HCT116 (cell line): ENCODE results near the gene ELOB. TPM values are rescaled to one million over a fixed set of nuclear protein-coding genes. Genes with fewer than 3 reads are reported as not detected.

Experiments used
- ATAC-seq: fragments of 200-7000 bp; cut with Tn5 transposase; 2 replicates; pipeline ENCODE4 v1.9.1; 2020; ENCODE audit warnings: mild to moderate bottlenecking, moderate library complexity
- BruUV-seq: library from RNA; stranded (reverse); fragments of 400-500 nt; replicated peaks from 2 replicates; lab custom pipeline; 2021; lab: Mats Ljungman, UMichigan
- CTCF ChIA-PET: fragments of 300-600 bp; sonication (Branson Sonifier 250); formaldehyde crosslinking; loops from one replicate; lab custom pipeline; 2021; ENCODE audit warnings: antibody characterized with exemption; lab: Charles Lee
- POLR2A ChIA-PET: fragments of 300-600, 350-600 bp; sonication (Branson Sonifier 250); formaldehyde crosslinking; loops from one replicate; lab custom pipeline; 2021; ENCODE audit warnings: antibody characterized with exemption; lab: Charles Lee
- RAD21 ChIA-PET, 2 experiments: fragments of 300-600 bp; sonication (Branson Sonifier 250); formaldehyde crosslinking; loops; one replicate each; lab custom pipeline; 2023; ENCODE audit warnings: low total read pairs in 2 of 2; ENCODE audit not compliant: uncharacterized antibody in 2 of 2, unreplicated experiment in 2 of 2, low non-redundant PET in 1 of 2; lab: Charles Lee
- DNase-seq: peaks from one replicate; pipeline ENCODE4 v3.0.0-alpha.2; 2010; ENCODE audit warnings: low read depth, low spot score
- H2AFZ ChIP-seq: fragments of 200-600 bp; shearing (Covaris generic), sonication (generic); 2 replicates; pipeline ENCODE4 v1.6.1; 2017; ENCODE audit warnings: low read depth, mixed run types, mixed read lengths, antibody characterized with exemption, low read length; ENCODE audit not compliant: poor library complexity, severe bottlenecking
- H3K27ac ChIP-seq: 2 replicates; pipeline ENCODE4 v1.5.1; 2012; ENCODE audit warnings: low read depth, low read length
- H3K27me3 ChIP-seq: fragments of 200-600 bp; sonication (generic); 2 replicates; pipeline ENCODE4 v1.6.1; 2016; ENCODE audit warnings: mixed run types, low read length, mixed read lengths; ENCODE audit not compliant: insufficient read depth
- H3K36me3 ChIP-seq, 2 experiments: fragments of 200-500 bp in 1 of 2; fragments of 200-600 bp in 1 of 2; sonication (Bioruptor generic) in 1 of 2; sonication (generic) in 1 of 2; 2 replicates each; pipeline versions ENCODE4 v1.5.1 to v1.6.1; 2014 to 2016; ENCODE audit warnings: low read length in 2 of 2, inconsistent platforms in 1 of 2, mixed read lengths in 1 of 2, mixed run types in 1 of 2; ENCODE audit not compliant: insufficient read depth in 2 of 2, control insufficient read depth in 1 of 2
- H3K4me1 ChIP-seq, 2 experiments: fragments of 200-600 bp in 1 of 2; sonication (generic) in 1 of 2; 2 replicates each; pipeline versions ENCODE4 v1.5.1 to v1.6.1; 2012 to 2017; ENCODE audit warnings: low read length in 2 of 2, inconsistent platforms in 1 of 2, mild to moderate bottlenecking in 1 of 2, mixed read lengths in 1 of 2, mixed run types in 1 of 2, moderate library complexity in 1 of 2; ENCODE audit not compliant: insufficient read depth in 2 of 2, control insufficient read depth in 1 of 2
- H3K4me2 ChIP-seq: fragments of 200-600 bp; sonication (generic); 2 replicates; pipeline ENCODE4 v1.6.1; 2017; ENCODE audit warnings: mixed run types, low read length, mixed read lengths
- H3K4me3 ChIP-seq, 2 experiments: fragments of 200-600 bp in 1 of 2; sonication (generic) in 1 of 2; replicated peaks in 1 of 2; 2 replicates each; pipeline ENCODE4 v1.5.1; 2011 to 2016; ENCODE audit warnings: low read length in 2 of 2, control low read depth in 1 of 2, low read depth in 1 of 2, mild to moderate bottlenecking in 1 of 2, mixed read lengths in 1 of 2, mixed run types in 1 of 2
- H3K79me2 ChIP-seq: fragments of 200-600 bp; sonication (generic); 2 replicates; pipeline ENCODE4 v1.6.1; 2017; ENCODE audit warnings: mild to moderate bottlenecking, mixed run types, low read length, moderate library complexity, mixed read lengths; ENCODE audit not compliant: insufficient read depth
- H3K9ac ChIP-seq: fragments of 200-600 bp; sonication (generic); 2 replicates; pipeline ENCODE4 v1.6.1; 2016; ENCODE audit warnings: low read length, mixed read lengths
- H3K9me2 ChIP-seq: fragments of 200-600 bp; sonication (generic), shearing (Covaris generic); 2 replicates; pipeline ENCODE4 v1.6.1; 2017; ENCODE audit warnings: mixed run types, mild to moderate bottlenecking, moderate library complexity; ENCODE audit not compliant: insufficient read depth
- H3K9me3 ChIP-seq, 2 experiments: fragments of 200-500 bp in 1 of 2; fragments of 200-600 bp in 1 of 2; sonication (Bioruptor generic) in 1 of 2; sonication (generic) in 1 of 2; 2 replicates each; pipeline ENCODE4 v1.6.1; 2014 to 2017; ENCODE audit warnings: low read length in 2 of 2, mixed read lengths in 2 of 2, inconsistent platforms in 1 of 2, low read depth in 1 of 2, mild to moderate bottlenecking in 1 of 2, mixed run types in 1 of 2, moderate library complexity in 1 of 2; ENCODE audit not compliant: control insufficient read depth in 1 of 2, insufficient read depth in 1 of 2
- H4K20me1 ChIP-seq: fragments of 200-600 bp; sonication (generic), shearing (Covaris generic); 2 replicates; pipeline ENCODE4 v1.6.1; 2017; ENCODE audit warnings: mixed run types, mild to moderate bottlenecking, moderate library complexity; ENCODE audit not compliant: insufficient read depth
- CBX3 ChIP-seq: IDR thresholded peaks from 2 replicates; pipeline ENCODE4 v1.6.1; 2012; ENCODE audit warnings: low read depth
- EGR1 ChIP-seq: IDR thresholded peaks from 2 replicates; pipeline ENCODE4 v1.6.1; 2012; ENCODE audit warnings: low read depth
- ELF1 ChIP-seq: IDR thresholded peaks from 2 replicates; pipeline ENCODE4 v1.6.1; 2012; ENCODE audit warnings: low read depth, borderline replicate concordance
- EZH2phosphoT487 ChIP-seq: fragments of 200-600 bp; IDR thresholded peaks from 2 replicates; pipeline ENCODE4 v1.6.1; 2018; ENCODE audit warnings: antibody characterized with exemption, borderline replicate concordance
- FOSL1 ChIP-seq: IDR thresholded peaks from 2 replicates; pipeline ENCODE4 v1.6.1; 2012; ENCODE audit warnings: low read depth
- JUND ChIP-seq: IDR thresholded peaks from 2 replicates; pipeline ENCODE4 v1.6.1; 2012
- POLR2A ChIP-seq: IDR thresholded peaks from 2 replicates; pipeline ENCODE4 v1.7.0; 2011; ENCODE audit warnings: borderline replicate concordance; ENCODE audit not compliant: insufficient read depth, insufficient read length; ENCODE audit errors: extremely low read depth
- POLR2AphosphoS5 ChIP-seq: IDR thresholded peaks from 2 replicates; pipeline ENCODE4 v1.6.1; 2011; ENCODE audit warnings: mild to moderate bottlenecking, low read depth, low read length, moderate library complexity
- RAD21 ChIP-seq: IDR thresholded peaks from 2 replicates; pipeline ENCODE4 v1.6.1; 2012; ENCODE audit warnings: low read depth, mild to moderate bottlenecking
- SIN3A ChIP-seq: IDR thresholded peaks from 2 replicates; pipeline ENCODE4 v1.6.1; 2012; ENCODE audit warnings: low read depth
- SP1 ChIP-seq: IDR thresholded peaks from 2 replicates; pipeline ENCODE4 v1.6.1; 2012; ENCODE audit warnings: low read depth
- SRF ChIP-seq: IDR thresholded peaks from 2 replicates; pipeline ENCODE4 v1.6.1; 2012; ENCODE audit warnings: low read depth
- TCF7L2 ChIP-seq: IDR thresholded peaks from 2 replicates; pipeline ENCODE4 v1.7.0; 2011; ENCODE audit warnings: borderline replicate concordance, inconsistent platforms; ENCODE audit not compliant: insufficient read depth, insufficient read length; ENCODE audit errors: extremely low read depth
- YY1 ChIP-seq: IDR thresholded peaks from 2 replicates; pipeline ENCODE4 v1.6.1; 2011; ENCODE audit warnings: low read length, low read depth, moderate library complexity, mild to moderate bottlenecking; ENCODE audit not compliant: insufficient replicate concordance; ENCODE audit errors: extremely low read depth
- ZFX ChIP-seq: fragments of 450-650 bp; IDR thresholded peaks from 2 replicates; pipeline ENCODE4 v1.6.1; 2017
- ZNF274 ChIP-seq: fragments of 200-500 bp; sonication (Bioruptor generic); IDR thresholded peaks from 2 replicates; pipeline ENCODE4 v1.6.1; 2014; ENCODE audit warnings: mild to moderate bottlenecking, low read depth, low read length, inconsistent platforms
- intact Hi-C: fragments of 100-400 bp; cut with micrococcal nuclease; formaldehyde crosslinking; loops from 2 replicates; pipeline ENCODE4 v1.10.0; 2022
- total RNA-seq: library from RNA; stranded (reverse); gene quantifications from one replicate; pipeline ENCODE4 v1.2.1, GENCODE V29; 2021; ENCODE audit not compliant: unreplicated experiment
- TF ChIP-seq, protein P1 (sequence below): IDR thresholded peaks from 2 replicates; pipeline ENCODE4 v1.6.1; 2012; ENCODE audit warnings: low read depth
- TF ChIP-seq, protein P2 (sequence below): IDR thresholded peaks from 2 replicates; pipeline ENCODE4 v1.6.1; 2012
- TF ChIP-seq, protein P3 (sequence below), 3 experiments: fragments of 200-600 bp in 1 of 3; sonication (generic) in 1 of 3; IDR thresholded peaks in 2 of 3; conservative IDR thresholded peaks in 1 of 3; 2 replicates each; pipeline ENCODE4 v1.5.1; 2012 to 2017; ENCODE audit warnings: low read depth in 2 of 3, low read length in 2 of 3, antibody characterized with exemption in 1 of 3, borderline replicate concordance in 1 of 3, control low read depth in 1 of 3, mild to moderate bottlenecking in 1 of 3, mixed read lengths in 1 of 3, mixed run types in 1 of 3, moderate library complexity in 1 of 3; ENCODE audit not compliant: insufficient read depth in 1 of 3
- TF ChIP-seq, protein P4 (sequence below): IDR thresholded peaks from 2 replicates; pipeline ENCODE4 v1.6.1; 2012

The ELOB gene
- total RNA-seq, 1 experiment from 2014 or later, result 239 TPM

DNA sequence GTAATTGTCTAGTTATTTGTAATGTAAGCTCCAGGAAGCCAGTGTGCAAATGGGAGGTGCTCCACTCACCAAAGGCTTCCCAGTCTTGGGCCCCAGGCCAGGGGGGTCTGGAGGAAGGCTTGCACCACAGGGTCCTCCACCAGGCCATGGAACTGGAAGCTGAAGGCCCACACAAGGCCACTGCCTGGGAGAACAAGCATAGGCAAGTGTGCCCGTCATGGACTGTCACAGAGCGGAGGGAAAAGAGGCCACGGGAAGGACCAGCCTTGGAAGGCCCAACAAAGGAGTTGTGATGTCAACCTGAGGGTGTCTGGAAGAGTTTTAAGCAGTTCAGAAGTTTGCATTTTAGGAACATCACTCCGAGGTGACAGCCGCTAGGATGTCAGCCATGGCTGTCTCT lies 27.6 kb downstream of the ELOB start (continued):
- TF ChIP-seq, protein P1, sequence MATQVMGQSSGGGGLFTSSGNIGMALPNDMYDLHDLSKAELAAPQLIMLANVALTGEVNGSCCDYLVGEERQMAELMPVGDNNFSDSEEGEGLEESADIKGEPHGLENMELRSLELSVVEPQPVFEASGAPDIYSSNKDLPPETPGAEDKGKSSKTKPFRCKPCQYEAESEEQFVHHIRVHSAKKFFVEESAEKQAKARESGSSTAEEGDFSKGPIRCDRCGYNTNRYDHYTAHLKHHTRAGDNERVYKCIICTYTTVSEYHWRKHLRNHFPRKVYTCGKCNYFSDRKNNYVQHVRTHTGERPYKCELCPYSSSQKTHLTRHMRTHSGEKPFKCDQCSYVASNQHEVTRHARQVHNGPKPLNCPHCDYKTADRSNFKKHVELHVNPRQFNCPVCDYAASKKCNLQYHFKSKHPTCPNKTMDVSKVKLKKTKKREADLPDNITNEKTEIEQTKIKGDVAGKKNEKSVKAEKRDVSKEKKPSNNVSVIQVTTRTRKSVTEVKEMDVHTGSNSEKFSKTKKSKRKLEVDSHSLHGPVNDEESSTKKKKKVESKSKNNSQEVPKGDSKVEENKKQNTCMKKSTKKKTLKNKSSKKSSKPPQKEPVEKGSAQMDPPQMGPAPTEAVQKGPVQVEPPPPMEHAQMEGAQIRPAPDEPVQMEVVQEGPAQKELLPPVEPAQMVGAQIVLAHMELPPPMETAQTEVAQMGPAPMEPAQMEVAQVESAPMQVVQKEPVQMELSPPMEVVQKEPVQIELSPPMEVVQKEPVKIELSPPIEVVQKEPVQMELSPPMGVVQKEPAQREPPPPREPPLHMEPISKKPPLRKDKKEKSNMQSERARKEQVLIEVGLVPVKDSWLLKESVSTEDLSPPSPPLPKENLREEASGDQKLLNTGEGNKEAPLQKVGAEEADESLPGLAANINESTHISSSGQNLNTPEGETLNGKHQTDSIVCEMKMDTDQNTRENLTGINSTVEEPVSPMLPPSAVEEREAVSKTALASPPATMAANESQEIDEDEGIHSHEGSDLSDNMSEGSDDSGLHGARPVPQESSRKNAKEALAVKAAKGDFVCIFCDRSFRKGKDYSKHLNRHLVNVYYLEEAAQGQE, result no peak
- TF ChIP-seq ELF1 (no peak), POLR2AphosphoS5 (no peak), RAD21 (no peak), EZH2phosphoT487 (no peak), ZFX (no peak), JUND (no peak), CBX3 (no peak), POLR2A (no peak), SP1 (no peak), EGR1 (no peak)

DNA sequence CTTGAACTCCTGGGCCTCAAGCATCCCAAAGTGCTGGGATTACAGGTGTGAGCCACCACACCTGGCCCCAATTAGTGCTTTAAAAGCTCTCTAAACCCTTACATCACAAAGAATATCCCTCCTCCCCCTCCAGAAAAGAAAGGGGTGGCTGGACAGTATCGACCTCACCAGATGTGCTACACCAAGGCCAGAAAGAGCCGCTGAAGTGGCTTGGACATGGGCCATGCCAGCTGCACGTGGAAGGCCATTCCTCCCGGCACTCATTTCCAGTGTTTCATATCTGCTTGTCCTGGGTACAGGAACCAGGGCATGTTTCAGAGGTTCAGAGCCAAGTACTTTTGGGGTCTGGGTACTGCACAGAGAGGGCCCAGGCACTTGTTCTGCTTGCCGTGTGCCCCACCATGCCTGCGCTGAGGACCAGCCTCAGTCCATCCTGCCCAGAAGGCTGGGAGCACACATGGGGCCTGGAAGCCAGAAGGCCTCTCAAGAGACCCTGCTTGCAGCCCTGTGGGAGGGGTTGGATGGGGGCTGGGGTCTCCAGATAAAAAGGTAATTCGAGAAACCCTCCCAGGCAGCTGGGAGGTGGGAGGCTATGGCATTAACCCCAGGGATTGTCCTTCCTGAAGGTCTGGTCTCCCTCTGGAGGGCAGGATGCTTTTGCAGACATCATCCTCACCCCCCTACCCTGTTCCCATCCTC lies 28.2 kb downstream of the ELOB start:
- no peak overlapping the region for H3K9ac ChIP-seq
- ATAC-seq (no peak), DNase-seq (no peak)
- TF ChIP-seq ZFX (no peak), JUND (no peak), YY1 (no peak), POLR2AphosphoS5 (no peak), ZNF274 (no peak), SIN3A (no peak), TCF7L2 (no peak), EGR1 (no peak), CBX3 (no peak), FOSL1 (no peak), SRF (no peak)
- TF ChIP-seq, protein P2, sequence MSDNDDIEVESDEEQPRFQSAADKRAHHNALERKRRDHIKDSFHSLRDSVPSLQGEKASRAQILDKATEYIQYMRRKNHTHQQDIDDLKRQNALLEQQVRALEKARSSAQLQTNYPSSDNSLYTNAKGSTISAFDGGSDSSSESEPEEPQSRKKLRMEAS, result no peak
- TF ChIP-seq, protein P3, sequence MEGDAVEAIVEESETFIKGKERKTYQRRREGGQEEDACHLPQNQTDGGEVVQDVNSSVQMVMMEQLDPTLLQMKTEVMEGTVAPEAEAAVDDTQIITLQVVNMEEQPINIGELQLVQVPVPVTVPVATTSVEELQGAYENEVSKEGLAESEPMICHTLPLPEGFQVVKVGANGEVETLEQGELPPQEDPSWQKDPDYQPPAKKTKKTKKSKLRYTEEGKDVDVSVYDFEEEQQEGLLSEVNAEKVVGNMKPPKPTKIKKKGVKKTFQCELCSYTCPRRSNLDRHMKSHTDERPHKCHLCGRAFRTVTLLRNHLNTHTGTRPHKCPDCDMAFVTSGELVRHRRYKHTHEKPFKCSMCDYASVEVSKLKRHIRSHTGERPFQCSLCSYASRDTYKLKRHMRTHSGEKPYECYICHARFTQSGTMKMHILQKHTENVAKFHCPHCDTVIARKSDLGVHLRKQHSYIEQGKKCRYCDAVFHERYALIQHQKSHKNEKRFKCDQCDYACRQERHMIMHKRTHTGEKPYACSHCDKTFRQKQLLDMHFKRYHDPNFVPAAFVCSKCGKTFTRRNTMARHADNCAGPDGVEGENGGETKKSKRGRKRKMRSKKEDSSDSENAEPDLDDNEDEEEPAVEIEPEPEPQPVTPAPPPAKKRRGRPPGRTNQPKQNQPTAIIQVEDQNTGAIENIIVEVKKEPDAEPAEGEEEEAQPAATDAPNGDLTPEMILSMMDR (IDR thresholded peaks at IDR 0.05 in 2 of 3, conservative IDR thresholded peaks at IDR 0.05 in 1 of 3; ENCODE audit: borderline replicate concordance in 1 of 3, insufficient read depth in 1 of 3, low read depth in 2 of 3, low read length in 2 of 3), result no peak
- TF ChIP-seq, protein P4, sequence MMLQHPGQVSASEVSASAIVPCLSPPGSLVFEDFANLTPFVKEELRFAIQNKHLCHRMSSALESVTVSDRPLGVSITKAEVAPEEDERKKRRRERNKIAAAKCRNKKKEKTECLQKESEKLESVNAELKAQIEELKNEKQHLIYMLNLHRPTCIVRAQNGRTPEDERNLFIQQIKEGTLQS, result no peak
- RAD21 ChIA-PET, result no interaction called here
- no peak overlapping the region for H3K4me3 ChIP-seq
- peaks cover 27% of the 10 kb centered on the region for H3K79me2 ChIP-seq
- intact Hi-C loops, result no loop called here
- no peaks in the 10 kb centered on the region for H3K27me3 ChIP-seq
- CTCF ChIA-PET, result no interaction called here
- no peaks in the 10 kb centered on the region for H3K9me3 ChIP-seq
- H3K9me2 ChIP-seq, result no peaks in the 10 kb centered on the region
- peaks cover 3% of the 10 kb centered on the region; the same call in 1 of the 2 replicates for H4K20me1 ChIP-seq
- H3K36me3 ChIP-seq, result no peaks in the 10 kb centered on the region; a peak in 2 of 4 replicates
- H3K4me2 ChIP-seq, result no peak overlapping the region
- H3K27ac ChIP-seq, result no peak overlapping the region
- H3K4me1 ChIP-seq, result peaks cover 8 to 20% of the 10 kb centered on the region in 2 experiments
- POLR2A ChIA-PET, result no interaction called here
- no peak overlapping the region for H2AFZ ChIP-seq
- no TSS peak for BruUV-seq
